GM13977 (cell line): ENCODE data around the gene PRSS50.

Source experiments
- DNase-seq: peaks from one replicate; pipeline ENCODE4 v3.0.0; 2012; ENCODE audit warnings: low spot score
- in situ Hi-C: fragments of 300-500 bp; cut with MboI; formaldehyde crosslinking; loops from one replicate; pipeline ENCODE4 v1.12.0; 2022; ENCODE audit warnings: low sequenced_read_pairs, low pct_unique_long_range_greater_than_20kb, mixed read lengths, inconsistent platforms; ENCODE audit not compliant: unreplicated experiment
- TF ChIP-seq, protein P1 (sequence below): IDR thresholded peaks from 2 replicates; pipeline ENCODE4 v1.5.1; 2012; ENCODE audit warnings: mild to moderate bottlenecking, control low read depth; ENCODE audit not compliant: insufficient read depth; ENCODE audit errors: extremely low read depth, missing control alignments

PRSS50 gene

DNA sequence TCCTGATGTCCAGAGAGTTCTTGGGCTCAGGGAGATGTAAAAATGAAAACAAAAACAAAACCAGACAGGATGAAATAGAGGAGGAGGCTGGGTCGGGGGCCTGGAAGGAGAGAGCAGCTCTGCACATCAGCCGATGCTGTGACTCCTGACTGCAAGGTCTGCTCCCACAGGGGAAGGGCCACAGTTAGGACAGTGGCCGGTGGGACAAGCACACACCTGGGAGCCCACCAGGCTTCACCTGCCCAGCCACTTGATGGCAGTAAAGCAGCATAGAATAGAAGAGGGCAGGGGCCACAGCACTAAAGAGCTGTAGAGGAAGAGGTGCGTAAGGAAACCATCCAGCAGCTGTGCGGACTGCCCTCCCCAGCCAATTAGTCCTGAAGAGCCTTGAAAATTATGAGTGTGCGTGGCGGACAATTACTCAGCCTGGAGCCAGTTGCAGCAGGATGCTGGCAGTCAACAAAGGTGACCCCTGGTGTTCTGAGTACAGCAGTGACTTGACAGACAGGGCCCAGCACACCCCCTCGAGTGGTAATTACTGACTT is 54.0 kb downstream of the PRSS50 start:
- in situ Hi-C loops, result no loop called here
- TF ChIP-seq, protein P1, sequence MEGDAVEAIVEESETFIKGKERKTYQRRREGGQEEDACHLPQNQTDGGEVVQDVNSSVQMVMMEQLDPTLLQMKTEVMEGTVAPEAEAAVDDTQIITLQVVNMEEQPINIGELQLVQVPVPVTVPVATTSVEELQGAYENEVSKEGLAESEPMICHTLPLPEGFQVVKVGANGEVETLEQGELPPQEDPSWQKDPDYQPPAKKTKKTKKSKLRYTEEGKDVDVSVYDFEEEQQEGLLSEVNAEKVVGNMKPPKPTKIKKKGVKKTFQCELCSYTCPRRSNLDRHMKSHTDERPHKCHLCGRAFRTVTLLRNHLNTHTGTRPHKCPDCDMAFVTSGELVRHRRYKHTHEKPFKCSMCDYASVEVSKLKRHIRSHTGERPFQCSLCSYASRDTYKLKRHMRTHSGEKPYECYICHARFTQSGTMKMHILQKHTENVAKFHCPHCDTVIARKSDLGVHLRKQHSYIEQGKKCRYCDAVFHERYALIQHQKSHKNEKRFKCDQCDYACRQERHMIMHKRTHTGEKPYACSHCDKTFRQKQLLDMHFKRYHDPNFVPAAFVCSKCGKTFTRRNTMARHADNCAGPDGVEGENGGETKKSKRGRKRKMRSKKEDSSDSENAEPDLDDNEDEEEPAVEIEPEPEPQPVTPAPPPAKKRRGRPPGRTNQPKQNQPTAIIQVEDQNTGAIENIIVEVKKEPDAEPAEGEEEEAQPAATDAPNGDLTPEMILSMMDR, result no peak
- DNase-seq, result peak; percentile 5

DNA sequence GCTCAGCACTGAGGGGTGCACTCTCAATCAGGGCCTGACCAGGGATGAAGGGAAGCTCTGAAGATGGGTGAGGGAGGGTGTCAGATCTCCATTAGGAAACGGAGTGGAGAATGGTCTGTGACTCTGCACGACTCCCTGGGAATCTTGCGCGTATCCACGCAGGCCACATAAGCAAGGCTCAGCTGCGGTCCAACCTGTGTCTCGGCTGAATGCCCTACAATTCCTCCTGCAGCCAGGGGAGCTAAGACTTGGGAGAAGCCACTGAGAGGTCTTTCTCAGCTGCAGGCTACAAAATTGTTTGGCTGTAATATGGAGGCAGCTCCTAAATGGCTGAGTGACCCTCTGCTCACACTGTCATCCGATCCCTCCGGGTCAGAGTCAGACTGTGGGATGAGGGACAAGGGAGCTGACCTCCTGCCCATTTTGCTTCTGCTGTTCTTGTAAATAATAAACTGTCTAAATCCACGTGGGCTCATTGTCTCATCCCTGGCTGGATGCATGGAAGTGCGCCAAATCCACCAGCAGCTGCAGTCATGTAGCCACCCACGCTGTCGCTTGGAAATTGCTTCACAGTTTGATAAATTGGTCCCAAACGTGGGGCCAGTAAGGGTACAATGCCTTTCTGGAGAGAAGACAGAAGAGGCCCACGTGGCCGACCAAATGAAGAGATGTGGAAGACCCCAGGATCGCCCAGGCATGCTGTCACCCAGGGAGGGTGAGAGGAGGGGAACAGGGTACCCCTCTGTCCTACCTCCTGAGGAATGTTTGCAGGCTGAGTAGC is 54.7 kb downstream of the PRSS50 start:
- TF ChIP-seq, protein P1, result no peak
- in situ Hi-C loops, result no loop called here
- no peak for DNase-seq
